Spleen (tissue), 7 donors: ENCODE results near the gene ADGRA1.

Source experiments
- POLR2A ChIP-seq, 3 donors: fragments of 450-650 bp; IDR thresholded peaks; one replicate each; pipeline ENCODE4 v1.5.1; 2017; ENCODE audit warnings: antibody characterized with exemption in 3 of 3, mild to moderate bottlenecking in 1 of 3
- TF ChIP-seq, protein P1 (sequence below), 11 experiments: fragments of 200-600 bp in 7 of 11; fragments of 450-650 bp in 4 of 11; sonication (generic) in 4 of 11; IDR thresholded peaks in 8 of 11; conservative IDR thresholded peaks in 3 of 11; 1 replicate in 7 of 11; 2 replicates in 4 of 11; pipeline versions ENCODE4 v1.4.0 to v1.8.0; 2016 to 2021; ENCODE audit warnings: antibody characterized with exemption in 11 of 11, inconsistent platforms in 4 of 11, mild to moderate bottlenecking in 1 of 11
- donor health status: DM: no; HTN: no; CAD: no; lungs with moderate emphysema.
- donor health status: DM: no; HTN: no; CAD: no.
- donor health status: DM: no; HTN: no; CAD: no.

DNA sequence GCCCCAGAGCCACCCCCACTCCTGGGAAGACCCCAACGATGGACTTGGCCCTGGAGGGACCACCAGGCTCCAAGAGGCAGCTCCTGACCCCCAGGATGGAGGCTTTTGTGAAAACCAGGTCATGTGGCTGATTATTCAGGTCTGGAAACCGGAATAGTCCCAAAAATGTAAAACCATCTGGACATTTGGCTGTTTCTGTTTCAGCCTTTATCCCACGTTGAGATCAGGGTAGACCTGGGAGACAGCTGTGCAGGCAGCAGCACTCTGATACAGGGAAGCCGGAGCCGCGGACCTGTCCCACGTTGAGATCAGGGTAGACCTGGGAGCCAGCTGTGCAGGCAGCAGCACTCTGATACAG, 7.1 kb upstream of the ADGRA1 start:
- TF ChIP-seq, protein P1, sequence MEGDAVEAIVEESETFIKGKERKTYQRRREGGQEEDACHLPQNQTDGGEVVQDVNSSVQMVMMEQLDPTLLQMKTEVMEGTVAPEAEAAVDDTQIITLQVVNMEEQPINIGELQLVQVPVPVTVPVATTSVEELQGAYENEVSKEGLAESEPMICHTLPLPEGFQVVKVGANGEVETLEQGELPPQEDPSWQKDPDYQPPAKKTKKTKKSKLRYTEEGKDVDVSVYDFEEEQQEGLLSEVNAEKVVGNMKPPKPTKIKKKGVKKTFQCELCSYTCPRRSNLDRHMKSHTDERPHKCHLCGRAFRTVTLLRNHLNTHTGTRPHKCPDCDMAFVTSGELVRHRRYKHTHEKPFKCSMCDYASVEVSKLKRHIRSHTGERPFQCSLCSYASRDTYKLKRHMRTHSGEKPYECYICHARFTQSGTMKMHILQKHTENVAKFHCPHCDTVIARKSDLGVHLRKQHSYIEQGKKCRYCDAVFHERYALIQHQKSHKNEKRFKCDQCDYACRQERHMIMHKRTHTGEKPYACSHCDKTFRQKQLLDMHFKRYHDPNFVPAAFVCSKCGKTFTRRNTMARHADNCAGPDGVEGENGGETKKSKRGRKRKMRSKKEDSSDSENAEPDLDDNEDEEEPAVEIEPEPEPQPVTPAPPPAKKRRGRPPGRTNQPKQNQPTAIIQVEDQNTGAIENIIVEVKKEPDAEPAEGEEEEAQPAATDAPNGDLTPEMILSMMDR (IDR thresholded peaks at IDR 0.05 in 8 of 11, conservative IDR thresholded peaks at IDR 0.05 in 3 of 11), result no peak
- no peak for TF ChIP-seq POLR2A (IDR thresholded peaks at IDR 0.05)
